ENCODE results near the gene SYF2.
A peak's percentile ranks its signal among the peaks of the same experiment; 100 is the strongest.
"Not testable (repeated sequence)": the region's sequence is repeated elsewhere in the genome, so short reads cannot be mapped to it uniquely, and the experiment has no call there.

Gene SYF2

GRCh38 chr1:25209516-25209915, 22.8 kb downstream of the SYF2 start:
- DNase-seq (ENCODE audit: extremely low read depth in 1 of 2, low read depth in 1 of 2), result no peak

- DNase-seq (ENCODE audit: extremely low read depth in 1 of 2, low read depth in 1 of 2), result no peak
These were observed 23.6 kb downstream of the SYF2 start for GRCh38 chr1:25208561-25209222.

- DNase-seq (ENCODE audit: extremely low read depth in 1 of 2, low read depth in 1 of 2), result no peak
These were observed 24.2 kb downstream of the SYF2 start for GRCh38 chr1:25208092-25208491.

- no peak for DNase-seq (ENCODE audit: extremely low read depth in 1 of 2, low read depth in 1 of 2)
These were observed 26.1 kb downstream of the SYF2 start for GRCh38 chr1:25206201-25206600.

- DNase-seq (ENCODE audit: extremely low read depth in 1 of 2, low read depth in 1 of 2), result no peak
These were observed 26.5 kb downstream of the SYF2 start for GRCh38 chr1:25205786-25206185.

GRCh38 chr1:25204797-25205480, 27.4 kb downstream of the SYF2 start:
- DNase-seq (ENCODE audit: extremely low read depth in 1 of 2, low read depth in 1 of 2), result no peak

GRCh38 chr1:25201006-25201405, 31.3 kb downstream of the SYF2 start:
- no peak for DNase-seq (ENCODE audit: extremely low read depth in 1 of 2, low read depth in 1 of 2)

GRCh38 chr1:25199819-25200620, 32.3 kb downstream of the SYF2 start:
- DNase-seq (ENCODE audit: extremely low read depth in 1 of 2, low read depth in 1 of 2), result no peak

- peak in 1 of 2 donors; percentile 3 for DNase-seq (ENCODE audit: extremely low read depth in 1 of 2, low read depth in 1 of 2)
These were observed 33.5 kb downstream of the SYF2 start for GRCh38 chr1:25198663-25199252.

- no peak for DNase-seq (ENCODE audit: extremely low read depth in 1 of 2, low read depth in 1 of 2)
These were observed 34.2 kb downstream of the SYF2 start for GRCh38 chr1:25197982-25198662.

- DNase-seq (ENCODE audit: extremely low read depth in 1 of 2, low read depth in 1 of 2), result no peak
These were observed 34.9 kb downstream of the SYF2 start for GRCh38 chr1:25197235-25197975.

GRCh38 chr1:25196830-25197229, 35.5 kb downstream of the SYF2 start:
- no peak for DNase-seq (ENCODE audit: extremely low read depth in 1 of 2, low read depth in 1 of 2)

- DNase-seq (ENCODE audit: extremely low read depth in 1 of 2, low read depth in 1 of 2), result no peak
These were observed 36.5 kb downstream of the SYF2 start for GRCh38 chr1:25195835-25196234.

- DNase-seq (ENCODE audit: extremely low read depth in 1 of 2, low read depth in 1 of 2), result no peak
These were observed 37.7 kb downstream of the SYF2 start for GRCh38 chr1:25194572-25195020.

- no peak for DNase-seq (ENCODE audit: extremely low read depth in 1 of 2, low read depth in 1 of 2)
These were observed 38.2 kb downstream of the SYF2 start for GRCh38 chr1:25194054-25194453.

GRCh38 chr1:25193229-25193628, 39.1 kb downstream of the SYF2 start:
- DNase-seq (ENCODE audit: extremely low read depth in 1 of 2, low read depth in 1 of 2), result no peak

- DNase-seq (ENCODE audit: extremely low read depth in 1 of 2, low read depth in 1 of 2), result no peak
These were observed 40.1 kb downstream of the SYF2 start for GRCh38 chr1:25192154-25192553.

- DNase-seq (ENCODE audit: extremely low read depth in 1 of 2, low read depth in 1 of 2), result no peak
These were observed 42.0 kb downstream of the SYF2 start for GRCh38 chr1:25190260-25190659.

GRCh38 chr1:25187904-25188303, 44.4 kb downstream of the SYF2 start:
- not testable (repeated sequence) for DNase-seq (ENCODE audit: extremely low read depth in 1 of 2, low read depth in 1 of 2)

- no peak for DNase-seq (ENCODE audit: extremely low read depth in 1 of 2, low read depth in 1 of 2)
These were observed 45.2 kb downstream of the SYF2 start for GRCh38 chr1:25187077-25187476.

Data from stimulated activated CD8-positive, alpha-beta memory T cell treated with anti-CD3 and anti-CD28 coated beads, Interleukin-7, amount 100 ng/mL, for 48 hours (primary cell).